ENCODE measurements around the gene SKIC2. TPM values are rescaled to one million over a fixed set of nuclear protein-coding genes. Genes with fewer than 3 reads are reported as not detected.
"Not testable (repeated sequence)": the region's sequence is repeated elsewhere in the genome, so short reads cannot be mapped to it uniquely, and the experiment has no call there.

SKIC2 gene
- total RNA-seq, 4 donors from 2014 or later, result 52.8 to 173 (median 71.3) TPM

- DNase-seq; in situ Hi-C loops (cut with MboI; ENCODE audit: low pct_ligation_motif_present in 1 of 4, low pct_unique_long_range_greater_than_20kb in 1 of 4, low sequenced_read_pairs in 3 of 4): not testable (repeated sequence)
Observed at GRCh38 chr6:31994421-31994820, 35.4 kb downstream of the SKIC2 start.

GRCh38 chr6:31996385-31996784 is 37.4 kb downstream of the SKIC2 start:
- H3K9me3 ChIP-seq; H3K36me3 ChIP-seq; DNase-seq; H3K4me1 ChIP-seq; intact Hi-C loops (cut with DNase I; ENCODE audit: low total_unique reads); H3K27me3 ChIP-seq; H3K4me3 ChIP-seq; H3K27ac ChIP-seq; in situ Hi-C loops (cut with MboI; ENCODE audit: low pct_ligation_motif_present in 1 of 4, low pct_unique_long_range_greater_than_20kb in 1 of 4, low sequenced_read_pairs in 3 of 4): not testable (repeated sequence)
- WGBS, 2 donors (ENCODE audit: low coverage in 1 of 2), result no CpG with 5 or more reads among the region's 6 CpGs

More at GRCh38 chr6:31994421-31994820, 35.4 kb downstream of the SKIC2 start:
- H3K9me3 ChIP-seq; H3K4me3 ChIP-seq; H3K4me1 ChIP-seq; H3K36me3 ChIP-seq; H3K27me3 ChIP-seq; intact Hi-C loops (cut with DNase I; ENCODE audit: low total_unique reads); H3K27ac ChIP-seq: not testable (repeated sequence)
- 97% methylated on average over 9 of the region's 14 CpGs; no CpG with 5 or more reads in 1 of the 2 donors for WGBS, 2 donors (ENCODE audit: low coverage in 1 of 2)

- H3K4me1 ChIP-seq; H3K27ac ChIP-seq; DNase-seq; H3K27me3 ChIP-seq; H3K9me3 ChIP-seq; H3K36me3 ChIP-seq; in situ Hi-C loops (cut with MboI; ENCODE audit: low pct_ligation_motif_present in 1 of 4, low pct_unique_long_range_greater_than_20kb in 1 of 4, low sequenced_read_pairs in 3 of 4); intact Hi-C loops (cut with DNase I; ENCODE audit: low total_unique reads); H3K4me3 ChIP-seq: not testable (repeated sequence)
- no CpG with 5 or more reads among the region's 15 CpGs for WGBS, 2 donors (ENCODE audit: low coverage in 1 of 2)
Observed at GRCh38 chr6:32002546-32003268, 43.7 kb downstream of the SKIC2 start.

GRCh38 chr6:32003301-32003700 is 44.3 kb downstream of the SKIC2 start:
- H3K36me3 ChIP-seq; in situ Hi-C loops (cut with MboI; ENCODE audit: low pct_ligation_motif_present in 1 of 4, low pct_unique_long_range_greater_than_20kb in 1 of 4, low sequenced_read_pairs in 3 of 4); H3K9me3 ChIP-seq; H3K27ac ChIP-seq; H3K4me1 ChIP-seq; H3K4me3 ChIP-seq; H3K27me3 ChIP-seq; DNase-seq; intact Hi-C loops (cut with DNase I; ENCODE audit: low total_unique reads): not testable (repeated sequence)
- WGBS, 2 donors (ENCODE audit: low coverage in 1 of 2), result no CpG with 5 or more reads among the region's 7 CpGs

GRCh38 chr6:32004393-32004792 is 45.4 kb downstream of the SKIC2 start:
- 52 to 93% methylated on average over 3 of the region's 4 CpGs for WGBS, 2 donors (ENCODE audit: low coverage in 1 of 2)
- H3K4me3 ChIP-seq; H3K27ac ChIP-seq; H3K27me3 ChIP-seq; H3K4me1 ChIP-seq; DNase-seq; H3K36me3 ChIP-seq; intact Hi-C loops (cut with DNase I; ENCODE audit: low total_unique reads); H3K9me3 ChIP-seq; in situ Hi-C loops (cut with MboI; ENCODE audit: low pct_ligation_motif_present in 1 of 4, low pct_unique_long_range_greater_than_20kb in 1 of 4, low sequenced_read_pairs in 3 of 4): not testable (repeated sequence)

- intact Hi-C loops (cut with DNase I; ENCODE audit: low total_unique reads); H3K36me3 ChIP-seq; H3K4me1 ChIP-seq; H3K4me3 ChIP-seq; DNase-seq; in situ Hi-C loops (cut with MboI; ENCODE audit: low pct_ligation_motif_present in 1 of 4, low pct_unique_long_range_greater_than_20kb in 1 of 4, low sequenced_read_pairs in 3 of 4); H3K27ac ChIP-seq; H3K9me3 ChIP-seq; H3K27me3 ChIP-seq: not testable (repeated sequence)
- 72% methylated on average over 7 of the region's 13 CpGs; no CpG with 5 or more reads in 1 of the 2 donors for WGBS, 2 donors (ENCODE audit: low coverage in 1 of 2)
Observed at GRCh38 chr6:32004864-32005537, 46.0 kb downstream of the SKIC2 start.

- H3K27ac ChIP-seq; DNase-seq; H3K4me1 ChIP-seq; in situ Hi-C loops (cut with MboI; ENCODE audit: low pct_ligation_motif_present in 1 of 4, low pct_unique_long_range_greater_than_20kb in 1 of 4, low sequenced_read_pairs in 3 of 4); H3K4me3 ChIP-seq; H3K36me3 ChIP-seq; H3K9me3 ChIP-seq; H3K27me3 ChIP-seq; intact Hi-C loops (cut with DNase I; ENCODE audit: low total_unique reads): not testable (repeated sequence)
- WGBS, 2 donors (ENCODE audit: low coverage in 1 of 2), result no CpG with 5 or more reads among the region's 9 CpGs
Observed at GRCh38 chr6:32005538-32005880, 46.5 kb downstream of the SKIC2 start.

GRCh38 chr6:32005991-32006529 is 47.1 kb downstream of the SKIC2 start:
- in situ Hi-C loops (cut with MboI; ENCODE audit: low pct_ligation_motif_present in 1 of 4, low pct_unique_long_range_greater_than_20kb in 1 of 4, low sequenced_read_pairs in 3 of 4); intact Hi-C loops (cut with DNase I; ENCODE audit: low total_unique reads): not testable (repeated sequence)

GRCh38 chr6:32007086-32007485 is 48.1 kb downstream of the SKIC2 start:
- 84% methylated on average over 9 of the region's 12 CpGs; no CpG with 5 or more reads in 1 of the 2 donors for WGBS, 2 donors (ENCODE audit: low coverage in 1 of 2)
- H3K9me3 ChIP-seq; H3K36me3 ChIP-seq; in situ Hi-C loops (cut with MboI; ENCODE audit: low pct_ligation_motif_present in 1 of 4, low pct_unique_long_range_greater_than_20kb in 1 of 4, low sequenced_read_pairs in 3 of 4); H3K4me3 ChIP-seq; DNase-seq; H3K27ac ChIP-seq; intact Hi-C loops (cut with DNase I; ENCODE audit: low total_unique reads); H3K27me3 ChIP-seq; H3K4me1 ChIP-seq: not testable (repeated sequence)

More at GRCh38 chr6:32005991-32006529, 47.1 kb downstream of the SKIC2 start:
- DNase-seq, H3K4me3 ChIP-seq, H3K27me3 ChIP-seq, H3K9me3 ChIP-seq, H3K4me1 ChIP-seq, H3K27ac ChIP-seq, H3K36me3 ChIP-seq: not testable (repeated sequence)
- WGBS, 2 donors (ENCODE audit: low coverage in 1 of 2), result 100% methylated on average over 1 of the region's 8 CpGs

- H3K36me3 ChIP-seq; H3K27ac ChIP-seq; intact Hi-C loops (cut with DNase I; ENCODE audit: low total_unique reads); H3K4me3 ChIP-seq; H3K9me3 ChIP-seq; in situ Hi-C loops (cut with MboI; ENCODE audit: low pct_ligation_motif_present in 1 of 4, low pct_unique_long_range_greater_than_20kb in 1 of 4, low sequenced_read_pairs in 3 of 4); DNase-seq; H3K4me1 ChIP-seq; H3K27me3 ChIP-seq: not testable (repeated sequence)
- WGBS, 2 donors (ENCODE audit: low coverage in 1 of 2), result no CpG with 5 or more reads among the region's 24 CpGs
Observed at GRCh38 chr6:32008037-32008436, 49.1 kb downstream of the SKIC2 start.

- DNase-seq; H3K9me3 ChIP-seq; H3K27me3 ChIP-seq; intact Hi-C loops (cut with DNase I; ENCODE audit: low total_unique reads); H3K27ac ChIP-seq; H3K36me3 ChIP-seq; H3K4me1 ChIP-seq; H3K4me3 ChIP-seq; in situ Hi-C loops (cut with MboI; ENCODE audit: low pct_ligation_motif_present in 1 of 4, low pct_unique_long_range_greater_than_20kb in 1 of 4, low sequenced_read_pairs in 3 of 4): not testable (repeated sequence)
- no CpG with 5 or more reads among the region's 12 CpGs for WGBS, 2 donors (ENCODE audit: low coverage in 1 of 2)
Observed at GRCh38 chr6:32008616-32009015, 49.6 kb downstream of the SKIC2 start.

Data from transverse colon (tissue), 4 donors.